ENCODE measurements around the gene IGLON5.
A peak's percentile ranks its signal among the peaks of the same experiment; 100 is the strongest.

Gene IGLON5

GRCh38 chr19:51339687-51340656 lies 28.5 kb downstream of the IGLON5 start:
- DNase-seq, result peak; percentile 94

- no peak for DNase-seq
Measured at GRCh38 chr19:51341066-51341465, 29.6 kb downstream of the IGLON5 start.

- DNase-seq, result no peak
Measured at GRCh38 chr19:51341976-51342580, 30.6 kb downstream of the IGLON5 start, which contains the start of gene VSIG10L. Gene VSIG10L, minus strand, starts transcription at chr19:51342139. Its CDS starts 15 bp downstream, at chr19:51342124.

- no peak for DNase-seq
Measured at GRCh38 chr19:51342631-51343569, 31.5 kb downstream of the IGLON5 start.

GRCh38 chr19:51345076-51345620 lies 33.7 kb downstream of the IGLON5 start:
- no peak for DNase-seq

- DNase-seq, result no peak
Measured at GRCh38 chr19:51346742-51347141, 35.3 kb downstream of the IGLON5 start.

- no peak for DNase-seq
Measured at GRCh38 chr19:51347209-51347928, 35.9 kb downstream of the IGLON5 start.

- DNase-seq, result no peak
Measured at GRCh38 chr19:51351266-51351990, 40.0 kb downstream of the IGLON5 start.

- DNase-seq, result no peak
Measured at GRCh38 chr19:51352783-51353360, 41.4 kb downstream of the IGLON5 start.

GRCh38 chr19:51354103-51354741 lies 42.8 kb downstream of the IGLON5 start:
- DNase-seq, result no peak

GRCh38 chr19:51354742-51355148 lies 43.3 kb downstream of the IGLON5 start:
- DNase-seq, result peak; percentile 41

GRCh38 chr19:51356159-51356801 lies 44.8 kb downstream of the IGLON5 start:
- no peak for DNase-seq

GRCh38 chr19:51357952-51358351 lies 46.5 kb downstream of the IGLON5 start:
- no peak for DNase-seq

GRCh38 chr19:51359294-51359693 lies 47.9 kb downstream of the IGLON5 start:
- DNase-seq, result no peak

GRCh38 chr19:51361239-51361638 lies 49.8 kb downstream of the IGLON5 start:
- DNase-seq, result no peak

GRCh38 chr19:51364200-51365106 lies 53.0 kb downstream of the IGLON5 start:
- DNase-seq, result no peak

- DNase-seq, result no peak
Measured at GRCh38 chr19:51365211-51365964, 53.9 kb downstream of the IGLON5 start.

- DNase-seq, result no peak
Measured at GRCh38 chr19:51365965-51366388, 54.5 kb downstream of the IGLON5 start, which contains the start of gene ETFB. Gene ETFB, minus strand, starts transcription at chr19:51366388. Its CDS starts 62 bp downstream, at chr19:51366326.

Measured in CD4-positive, alpha-beta T cell treated with Interleukin-15 for 1 hour (primary cell).